Measurements from ENCODE around the gene PTPRA. TPM values are rescaled to one million over a fixed set of nuclear protein-coding genes. Genes with fewer than 3 reads are reported as not detected.

Gene PTPRA
- total RNA-seq, 1 donor from 2014 or later: 59.9 TPM

GRCh38 chr20:2833761-2834160 is 39.5 kb upstream of the PTPRA start:
- no peak for DNase-seq (ENCODE audit: low spot score)
- no peak for TF ChIP-seq CTCF (IDR thresholded peaks at IDR 0.05; ENCODE audit: unreplicated experiment)
- Mint-ChIP-seq H3K9me3 (ENCODE audit: unreplicated experiment) (no peaks in the 10 kb centered on the region), H3K4me3 (ENCODE audit: unreplicated experiment) (no peak overlapping the region), H3K27ac (ENCODE audit: unreplicated experiment) (no peak overlapping the region), H3K4me1 (ENCODE audit: unreplicated experiment) (peaks cover 11% of the 10 kb centered on the region), H3K27me3 (ENCODE audit: unreplicated experiment) (peaks cover 8% of the 10 kb centered on the region), H3K36me3 (ENCODE audit: low read depth, unreplicated experiment) (peaks cover 21% of the 10 kb centered on the region)

GRCh38 chr20:2834401-2835110 is 38.7 kb upstream of the PTPRA start:
- H3K27ac Mint-ChIP-seq (ENCODE audit: unreplicated experiment): no peak overlapping the region

DNA sequence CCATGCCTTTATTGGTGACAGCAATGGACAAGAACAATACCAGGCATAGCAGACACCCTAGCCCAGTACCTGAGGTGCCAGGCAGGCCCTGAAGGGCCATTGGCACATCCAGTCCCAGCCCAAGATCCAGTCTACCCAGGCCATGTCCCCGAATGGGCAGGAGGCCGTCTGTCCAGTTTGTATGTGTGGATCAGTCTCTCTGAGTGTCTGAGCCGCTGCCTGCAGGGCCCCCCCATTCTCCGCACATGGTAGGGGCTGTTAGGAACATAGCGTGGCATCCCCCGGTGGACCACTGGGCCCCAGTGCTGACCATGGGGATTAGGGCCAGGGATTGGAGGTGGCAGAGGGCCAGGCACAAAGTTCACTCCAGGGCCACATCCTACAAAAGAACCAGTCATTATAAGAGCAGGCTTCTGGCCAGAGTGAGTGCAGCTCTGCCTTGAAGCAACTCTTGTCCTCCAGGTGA is 37.9 kb upstream of the PTPRA start:
- peaks cover 21% of the 10 kb centered on the region for H3K36me3 Mint-ChIP-seq (ENCODE audit: low read depth, unreplicated experiment)
- DNase-seq (ENCODE audit: low spot score): no peak
- no peak overlapping the region for H3K4me3 Mint-ChIP-seq (ENCODE audit: unreplicated experiment)
- no peaks in the 10 kb centered on the region for H3K9me3 Mint-ChIP-seq (ENCODE audit: unreplicated experiment)
- H3K27ac Mint-ChIP-seq (ENCODE audit: unreplicated experiment): no peak overlapping the region
- no peak for TF ChIP-seq CTCF (IDR thresholded peaks at IDR 0.05; ENCODE audit: unreplicated experiment)
- peaks cover 14% of the 10 kb centered on the region for H3K27me3 Mint-ChIP-seq (ENCODE audit: unreplicated experiment)
- H3K4me1 Mint-ChIP-seq (ENCODE audit: unreplicated experiment): peaks cover 17% of the 10 kb centered on the region

More at GRCh38 chr20:2834401-2835110, 38.7 kb upstream of the PTPRA start:
- DNase-seq (ENCODE audit: low spot score): no peak
- no peaks in the 10 kb centered on the region for H3K9me3 Mint-ChIP-seq (ENCODE audit: unreplicated experiment)
- peaks cover 13% of the 10 kb centered on the region for H3K27me3 Mint-ChIP-seq (ENCODE audit: unreplicated experiment)
- peaks cover 21% of the 10 kb centered on the region for H3K36me3 Mint-ChIP-seq (ENCODE audit: low read depth, unreplicated experiment)
- H3K4me3 Mint-ChIP-seq (ENCODE audit: unreplicated experiment): no peak overlapping the region
- no peak for TF ChIP-seq CTCF (IDR thresholded peaks at IDR 0.05; ENCODE audit: unreplicated experiment)
- H3K4me1 Mint-ChIP-seq (ENCODE audit: unreplicated experiment): peaks cover 15% of the 10 kb centered on the region

DNA sequence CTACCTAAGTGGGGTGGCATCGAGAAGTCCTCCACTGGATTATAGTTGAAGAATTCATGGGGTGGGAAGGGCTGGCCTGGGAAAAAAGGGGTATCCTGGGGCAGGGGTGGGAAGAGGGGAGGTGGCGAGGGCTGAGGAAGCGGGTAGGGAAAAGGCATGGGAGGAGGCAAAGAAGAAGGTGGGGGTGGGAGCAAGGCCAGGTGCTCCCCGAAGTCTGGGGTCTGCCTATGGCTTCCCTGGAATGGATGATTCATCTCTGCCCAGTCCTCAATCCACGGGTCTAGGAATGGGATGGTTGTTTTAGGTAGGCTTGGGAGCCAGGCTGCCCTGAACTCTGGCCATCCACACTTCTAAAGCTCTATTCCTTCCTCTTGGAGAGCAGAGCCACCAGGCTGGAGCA is 37.2 kb upstream of the PTPRA start:
- Mint-ChIP-seq H3K4me1 (ENCODE audit: unreplicated experiment) (peaks cover 17% of the 10 kb centered on the region), H3K9me3 (ENCODE audit: unreplicated experiment) (no peaks in the 10 kb centered on the region), H3K36me3 (ENCODE audit: low read depth, unreplicated experiment) (peaks cover 21% of the 10 kb centered on the region), H3K27ac (ENCODE audit: unreplicated experiment) (no peak overlapping the region), H3K4me3 (ENCODE audit: unreplicated experiment) (peak overlapping the region; percentile 38), H3K27me3 (ENCODE audit: unreplicated experiment) (peaks cover 14% of the 10 kb centered on the region)
- DNase-seq (ENCODE audit: low spot score): no peak
- TF ChIP-seq CTCF (IDR thresholded peaks at IDR 0.05; ENCODE audit: unreplicated experiment): no peak

- no peak for TF ChIP-seq CTCF (IDR thresholded peaks at IDR 0.05; ENCODE audit: unreplicated experiment)
- H3K27me3 Mint-ChIP-seq (ENCODE audit: unreplicated experiment): peaks cover 16% of the 10 kb centered on the region
- H3K4me1 Mint-ChIP-seq (ENCODE audit: unreplicated experiment): peaks cover 21% of the 10 kb centered on the region
- no peak overlapping the region for H3K27ac Mint-ChIP-seq (ENCODE audit: unreplicated experiment)
- no peak for DNase-seq (ENCODE audit: low spot score)
- no peak overlapping the region for H3K4me3 Mint-ChIP-seq (ENCODE audit: unreplicated experiment)
- no peaks in the 10 kb centered on the region for H3K9me3 Mint-ChIP-seq (ENCODE audit: unreplicated experiment)
- H3K36me3 Mint-ChIP-seq (ENCODE audit: low read depth, unreplicated experiment): peaks cover 24% of the 10 kb centered on the region
These were observed 35.9 kb upstream of the PTPRA start for GRCh38 chr20:2837221-2837960.
